Esophagus muscularis mucosa (tissue), 4 donors: Measurements from ENCODE around the gene ITLN2. TPM values are rescaled to one million over a fixed set of nuclear protein-coding genes. Genes with fewer than 3 reads are reported as not detected.

Experiments used
- DNase-seq: peaks from one replicate; pipeline ENCODE4 v3.0.0-alpha.2; 2017; ENCODE audit errors: extremely low spot score
- H3K27ac ChIP-seq, 4 donors: fragments of 200-600 bp; sonication (generic); replicated peaks in 1 of 4; 1 replicate in 3 of 4; 2 replicates in 1 of 4; pipeline ENCODE4 v1.5.1; 2016 to 2019; ENCODE audit warnings: mild to moderate bottlenecking in 1 of 4
- H3K27me3 ChIP-seq, 4 donors: fragments of 200-600 bp; sonication (generic); one replicate each; pipeline versions ENCODE4 v1.5.1 to v1.6.0; 2016 to 2019
- H3K36me3 ChIP-seq, 4 donors: fragments of 200-600 bp; sonication (generic); one replicate each; pipeline ENCODE4 v1.5.1; 2016 to 2019
- H3K4me1 ChIP-seq, 4 donors: fragments of 200-600 bp; sonication (generic); one replicate each; pipeline ENCODE4 v1.5.1; 2016 to 2019
- H3K4me3 ChIP-seq, 4 donors: fragments of 200-600 bp; sonication (generic); 1 replicate in 2 of 4; 2 replicates in 2 of 4; pipeline ENCODE4 v1.5.1; 2016 to 2019; ENCODE audit warnings: mild to moderate bottlenecking in 4 of 4, moderate library complexity in 1 of 4
- H3K9me3 ChIP-seq, 4 donors: fragments of 200-600 bp; sonication (generic); 1 replicate in 3 of 4; 2 replicates in 1 of 4; pipeline ENCODE4 v1.5.1; 2016 to 2019
- EP300 ChIP-seq: sonication (generic); formaldehyde crosslinking; IDR thresholded peaks from one replicate; pipeline ENCODE4 v1.6.1; 2017; ENCODE audit warnings: antibody characterized with exemption
- POLR2A ChIP-seq: fragments of 450-650 bp; IDR thresholded peaks from one replicate; pipeline ENCODE4 v1.6.1; 2017; ENCODE audit warnings: antibody characterized with exemption, moderate library complexity, mild to moderate bottlenecking, low read depth
- POLR2AphosphoS5 ChIP-seq, 2 donors: sonication (generic); formaldehyde crosslinking; IDR thresholded peaks; one replicate each; pipeline ENCODE4 v1.6.1; 2017; ENCODE audit warnings: antibody characterized with exemption in 2 of 2
- WGBS: methylation state at CpG from one replicate; pipeline ENCODE4 v1.1.5; 2018; 5-methylcytosine and 5-hydroxymethylcytosine counted together
- intact Hi-C: fragments of 100-400 bp; cut with DNase I; formaldehyde crosslinking; loops from one replicate; pipeline ENCODE4 v1.15.1; 2023
- total RNA-seq, 4 donors: library from RNA; depleted of rRNA; stranded (reverse); fragments of >200 nt; gene quantifications; one replicate each; pipeline versions ENCODE4 v1.1.0 to v1.2.1, GENCODE V29; 2016
- TF ChIP-seq, protein P1 (sequence below), 3 experiments: fragments of 200-600 bp in 2 of 3; fragments of 450-650 bp in 1 of 3; sonication (generic) in 2 of 3; IDR thresholded peaks; one replicate each; pipeline ENCODE4 v1.5.1; 2017 to 2019; ENCODE audit warnings: antibody characterized with exemption in 3 of 3, mild to moderate bottlenecking in 2 of 3, moderate library complexity in 1 of 3

Gene ITLN2
- total RNA-seq, 4 donors from 2014 or later = not detected

DNA sequence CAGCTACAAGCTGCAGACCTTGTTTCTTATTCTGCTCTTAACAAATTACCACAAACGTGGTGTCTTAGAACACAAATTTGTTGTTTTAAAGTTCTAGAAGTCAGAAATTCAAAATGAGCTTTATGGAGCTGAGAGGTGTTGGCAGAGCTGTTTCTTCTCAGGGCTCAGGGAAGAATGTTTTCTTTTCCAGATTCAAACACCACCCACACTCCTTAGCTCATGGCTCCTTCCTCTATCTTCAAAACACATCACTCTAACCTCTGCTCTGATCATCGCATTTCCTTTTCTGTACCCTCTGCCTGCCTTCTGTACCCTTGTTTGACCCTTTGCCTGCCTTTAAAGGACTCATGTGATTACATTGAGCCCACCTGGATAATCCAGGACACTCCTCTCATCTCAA is 42.7 kb downstream of the ITLN2 start:
- Histone ChIP-seq H3K36me3 (no peaks in the 10 kb centered on the region), H3K27me3 (peaks cover 0 to 4% (median 0%) of the 10 kb centered on the region in 4 donors), H3K9me3 (no peaks in the 10 kb centered on the region), H3K4me3 (no peak overlapping the region), H3K27ac (no peak overlapping the region), H3K4me1 (peaks cover 0 to under 1% (median 0%) of the 10 kb centered on the region in 4 donors)
- intact Hi-C loops = no loop called here
- DNase-seq = no peak
- WGBS = 34% methylated on average over 2 of the region's 2 CpGs
- TF ChIP-seq POLR2A (no peak), POLR2AphosphoS5 (IDR thresholded peaks at IDR 0.05) (no peak), EP300 (no peak)
- TF ChIP-seq, protein P1, sequence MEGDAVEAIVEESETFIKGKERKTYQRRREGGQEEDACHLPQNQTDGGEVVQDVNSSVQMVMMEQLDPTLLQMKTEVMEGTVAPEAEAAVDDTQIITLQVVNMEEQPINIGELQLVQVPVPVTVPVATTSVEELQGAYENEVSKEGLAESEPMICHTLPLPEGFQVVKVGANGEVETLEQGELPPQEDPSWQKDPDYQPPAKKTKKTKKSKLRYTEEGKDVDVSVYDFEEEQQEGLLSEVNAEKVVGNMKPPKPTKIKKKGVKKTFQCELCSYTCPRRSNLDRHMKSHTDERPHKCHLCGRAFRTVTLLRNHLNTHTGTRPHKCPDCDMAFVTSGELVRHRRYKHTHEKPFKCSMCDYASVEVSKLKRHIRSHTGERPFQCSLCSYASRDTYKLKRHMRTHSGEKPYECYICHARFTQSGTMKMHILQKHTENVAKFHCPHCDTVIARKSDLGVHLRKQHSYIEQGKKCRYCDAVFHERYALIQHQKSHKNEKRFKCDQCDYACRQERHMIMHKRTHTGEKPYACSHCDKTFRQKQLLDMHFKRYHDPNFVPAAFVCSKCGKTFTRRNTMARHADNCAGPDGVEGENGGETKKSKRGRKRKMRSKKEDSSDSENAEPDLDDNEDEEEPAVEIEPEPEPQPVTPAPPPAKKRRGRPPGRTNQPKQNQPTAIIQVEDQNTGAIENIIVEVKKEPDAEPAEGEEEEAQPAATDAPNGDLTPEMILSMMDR (IDR thresholded peaks at IDR 0.05) = no peak

DNA sequence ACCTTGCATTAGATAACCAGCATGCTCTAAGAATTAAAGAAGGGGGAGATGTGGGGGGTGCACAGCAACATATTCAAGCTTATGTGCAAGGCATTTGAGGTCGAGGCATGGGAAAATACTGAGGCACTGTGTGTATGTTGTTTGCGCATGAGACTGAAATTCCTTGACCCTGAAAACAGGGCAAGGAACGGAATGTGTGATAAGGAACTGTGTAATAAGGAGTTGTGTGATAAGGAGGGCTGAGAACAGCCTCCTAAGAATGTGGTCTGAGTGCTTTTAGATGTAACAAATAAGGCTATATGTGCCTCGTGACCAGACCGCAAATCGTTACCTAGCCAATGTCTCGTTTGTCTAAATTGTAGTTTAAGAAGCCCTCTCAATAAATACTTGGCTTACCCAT is 43.2 kb downstream of the ITLN2 start:
- peaks cover 0 to 4% (median 0%) of the 10 kb centered on the region in 4 donors for H3K27me3 ChIP-seq
- intact Hi-C loops = no loop called here
- peaks cover 0 to 3% (median 0%) of the 10 kb centered on the region in 4 donors for H3K4me1 ChIP-seq
- no peaks in the 10 kb centered on the region for H3K36me3 ChIP-seq
- WGBS = 39% methylated on average over 7 of the region's 7 CpGs
- H3K27ac ChIP-seq = no peak overlapping the region
- no peak overlapping the region for H3K4me3 ChIP-seq
- no peaks in the 10 kb centered on the region for H3K9me3 ChIP-seq
- TF ChIP-seq POLR2AphosphoS5 (IDR thresholded peaks at IDR 0.05) (no peak), POLR2A (no peak), EP300 (no peak)
- TF ChIP-seq, protein P1 (IDR thresholded peaks at IDR 0.05) = no peak
- DNase-seq = no peak

DNA sequence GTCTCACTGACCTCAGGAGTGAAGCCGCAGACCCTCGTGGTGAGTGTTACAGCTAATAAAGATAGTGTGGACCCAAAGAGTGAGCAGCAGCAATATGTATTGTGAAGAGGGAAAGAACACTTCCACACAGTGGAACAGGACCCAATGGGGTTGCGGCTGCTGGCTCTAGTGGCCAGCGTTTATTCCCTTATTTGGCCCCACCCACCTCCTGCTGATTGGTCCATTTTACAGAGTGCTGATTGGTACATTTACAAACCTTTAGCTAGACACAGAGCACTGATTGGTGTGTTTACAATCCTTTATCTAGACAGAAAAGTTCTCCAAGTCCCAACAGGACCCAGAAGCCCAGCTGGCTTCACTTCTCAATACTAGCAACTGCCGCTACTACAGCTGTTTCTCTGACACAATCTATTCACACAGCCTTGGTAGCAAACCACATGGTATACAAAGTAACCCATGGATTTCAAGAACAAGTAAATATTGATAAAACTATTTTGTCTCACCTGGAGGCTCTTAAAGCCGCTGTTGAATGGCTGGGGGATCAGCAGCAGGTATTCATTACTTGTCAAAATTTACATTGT is 44.3 kb downstream of the ITLN2 start:
- 88% methylated on average over 6 of the region's 6 CpGs for WGBS
- Histone ChIP-seq H3K4me1 (peaks cover 0 to 10% (median 0%) of the 10 kb centered on the region in 4 donors), H3K36me3 (no peaks in the 10 kb centered on the region)

DNA sequence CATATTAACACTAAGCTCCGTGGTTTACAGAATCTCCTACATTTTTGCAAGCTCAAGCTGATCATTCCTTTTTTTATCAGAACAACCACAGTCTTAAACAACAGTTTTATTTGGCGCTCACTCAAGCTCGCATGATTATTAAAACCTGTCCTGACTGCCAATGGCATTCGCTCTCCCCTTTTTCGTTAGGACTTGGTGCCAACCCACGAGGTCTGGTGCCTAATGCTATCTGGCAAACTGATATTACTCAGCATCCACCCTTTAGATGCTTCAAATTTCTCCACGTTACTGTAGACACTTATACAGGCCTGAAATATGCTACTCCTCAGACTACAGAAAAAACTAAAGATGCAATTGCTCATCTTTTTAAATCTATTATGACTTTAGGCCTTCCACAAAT is 46.6 kb downstream of the ITLN2 start:
- TF ChIP-seq EP300 = no peak
- TF ChIP-seq, protein P1 (IDR thresholded peaks at IDR 0.05) = no peak
- no peak for DNase-seq

More for the DNA sequence above, 44.3 kb downstream of the ITLN2 start:
- H3K4me3 ChIP-seq = no peak overlapping the region
- H3K27me3 ChIP-seq = no peaks in the 10 kb centered on the region
- H3K27ac ChIP-seq = no peak overlapping the region
- TF ChIP-seq POLR2AphosphoS5 (IDR thresholded peaks at IDR 0.05) (no peak), EP300 (no peak), POLR2A (no peak)
- TF ChIP-seq, protein P1 (IDR thresholded peaks at IDR 0.05) = no peak
- DNase-seq = no peak
- no peaks in the 10 kb centered on the region for H3K9me3 ChIP-seq
- intact Hi-C loops = no loop called here

DNA sequence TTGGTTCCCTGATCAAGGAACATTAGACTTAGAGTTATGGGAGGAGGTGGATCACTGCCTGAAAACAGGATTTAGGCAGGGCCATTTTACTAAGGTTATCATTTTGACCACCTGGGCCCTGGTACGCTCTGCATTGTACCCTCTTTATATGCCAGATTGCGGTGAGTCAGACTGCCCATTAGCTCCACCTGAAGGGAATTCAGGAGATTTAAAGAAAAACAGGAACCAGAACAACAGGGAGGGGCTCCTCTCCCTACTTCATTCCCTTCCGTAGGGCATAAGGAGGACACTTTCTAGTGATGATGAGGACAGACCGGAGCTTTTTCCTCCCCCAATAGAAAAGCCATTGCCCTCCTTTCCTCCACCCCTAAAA is 49.0 kb downstream of the ITLN2 start:
- Histone ChIP-seq H3K4me1 (peaks cover 0 to 11% (median 0%) of the 10 kb centered on the region in 4 donors), H3K36me3 (no peaks in the 10 kb centered on the region), H3K27me3 (no peaks in the 10 kb centered on the region), H3K9me3 (no peaks in the 10 kb centered on the region), H3K4me3 (no peak overlapping the region), H3K27ac (no peak overlapping the region)
- WGBS = 79% methylated on average over 4 of the region's 4 CpGs
- intact Hi-C loops = no loop called here
- no peak for DNase-seq
- TF ChIP-seq, protein P1 (IDR thresholded peaks at IDR 0.05) = no peak
- TF ChIP-seq POLR2AphosphoS5 (IDR thresholded peaks at IDR 0.05) = no peak
- no peak for TF ChIP-seq EP300
- no peak for TF ChIP-seq POLR2A

More for the DNA sequence above, 46.6 kb downstream of the ITLN2 start:
- H3K27ac ChIP-seq = no peak overlapping the region
- no peak overlapping the region for H3K4me3 ChIP-seq
- WGBS = 76% methylated on average over 7 of the region's 7 CpGs
- H3K27me3 ChIP-seq = no peaks in the 10 kb centered on the region
- H3K9me3 ChIP-seq = no peaks in the 10 kb centered on the region
- intact Hi-C loops = no loop called here
- H3K4me1 ChIP-seq = peaks cover 0 to 11% (median 0%) of the 10 kb centered on the region in 4 donors
- no peaks in the 10 kb centered on the region for H3K36me3 ChIP-seq
